H9 (cell line): ENCODE data around the gene DDC. TPM values are rescaled to one million over a fixed set of nuclear protein-coding genes. Genes with fewer than 3 reads are reported as not detected.

Source experiments
- DNase-seq: peaks from one replicate; pipeline ENCODE4 v3.0.0-alpha.2; 2017
- H2AFZ ChIP-seq: one replicate; pipeline ENCODE4 v1.6.1; 2013; ENCODE audit warnings: mild to moderate bottlenecking, low read length, control low read depth, moderate library complexity
- H2AK5ac ChIP-seq: 2 replicates; pipeline ENCODE4 v1.6.1; 2013; ENCODE audit warnings: low read length, control low read depth, mixed read lengths; ENCODE audit not compliant: insufficient read length
- H2BK120ac ChIP-seq: one replicate; pipeline ENCODE4 v1.6.1; 2013; ENCODE audit warnings: low read depth, mild to moderate bottlenecking, low read length, control low read depth, inconsistent platforms; ENCODE audit not compliant: poor library complexity, severe bottlenecking
- H2BK12ac ChIP-seq: 2 replicates; pipeline ENCODE4 v1.6.1; 2013; ENCODE audit warnings: low read length, control low read depth, mixed read lengths, low read depth; ENCODE audit not compliant: insufficient read length
- H2BK15ac ChIP-seq: 2 replicates; pipeline ENCODE4 v1.6.1; 2013; ENCODE audit warnings: low read depth, low read length, control low read depth
- H2BK20ac ChIP-seq: one replicate; pipeline ENCODE4 v1.6.1; 2013; ENCODE audit warnings: low read depth, mild to moderate bottlenecking, low read length, control low read depth, inconsistent platforms; ENCODE audit not compliant: poor library complexity, severe bottlenecking
- H2BK5ac ChIP-seq: 2 replicates; pipeline ENCODE4 v1.6.1; 2013; ENCODE audit warnings: low read length, control low read depth, mixed read lengths; ENCODE audit not compliant: insufficient read length
- H3K14ac ChIP-seq: 2 replicates; pipeline ENCODE4 v1.6.1; 2013; ENCODE audit warnings: low read length, control low read depth; ENCODE audit not compliant: insufficient read depth
- H3K18ac ChIP-seq: 2 replicates; pipeline ENCODE4 v1.6.1; 2013; ENCODE audit warnings: low read depth, mild to moderate bottlenecking, mixed read lengths, low read length, control low read depth; ENCODE audit not compliant: insufficient read length
- H3K23ac ChIP-seq: 2 replicates; pipeline ENCODE4 v1.6.1; 2013; ENCODE audit warnings: low read length, control low read depth, mixed read lengths, low read depth; ENCODE audit not compliant: insufficient read length
- H3K23me2 ChIP-seq: 2 replicates; pipeline ENCODE4 v1.6.1; 2013; ENCODE audit warnings: low read depth, mild to moderate bottlenecking, mixed read lengths, low read length, control low read depth; ENCODE audit not compliant: insufficient read length, poor library complexity, severe bottlenecking
- H3K27ac ChIP-seq: 2 replicates; pipeline ENCODE4 v1.5.1; 2013; ENCODE audit warnings: low read length, control low read depth, mixed read lengths, low read depth; ENCODE audit not compliant: insufficient read length
- H3K27me3 ChIP-seq: 2 replicates; pipeline ENCODE4 v1.6.1; 2013; ENCODE audit warnings: low read length, control low read depth, inconsistent platforms; ENCODE audit not compliant: insufficient read depth
- H3K4ac ChIP-seq: 2 replicates; pipeline ENCODE4 v1.6.1; 2013; ENCODE audit warnings: low read depth, mild to moderate bottlenecking, control low read depth, inconsistent platforms, low read length, moderate library complexity
- H3K4me1 ChIP-seq: 2 replicates; pipeline ENCODE4 v1.6.1; 2013; ENCODE audit warnings: low read length, control low read depth, inconsistent platforms; ENCODE audit not compliant: insufficient read depth
- H3K4me2 ChIP-seq: 2 replicates; pipeline ENCODE4 v1.6.1; 2013; ENCODE audit warnings: low read length, control low read depth, mixed read lengths; ENCODE audit not compliant: insufficient read length, insufficient read depth
- H3K56ac ChIP-seq: 2 replicates; pipeline ENCODE4 v1.6.1; 2013; ENCODE audit warnings: low read depth, mild to moderate bottlenecking, mixed read lengths, low read length, control low read depth; ENCODE audit not compliant: insufficient read length
- H3K79me1 ChIP-seq: 2 replicates; pipeline ENCODE4 v1.6.1; 2013; ENCODE audit warnings: low read depth, mild to moderate bottlenecking, moderate library complexity, low read length, control low read depth, inconsistent platforms; ENCODE audit not compliant: insufficient read depth, poor library complexity, severe bottlenecking
- H3K79me2 ChIP-seq: 2 replicates; pipeline ENCODE4 v1.6.1; 2013; ENCODE audit warnings: low read length, control low read depth, inconsistent platforms; ENCODE audit not compliant: insufficient read depth
- H3K9ac ChIP-seq: 2 replicates; pipeline ENCODE4 v1.6.1; 2013; ENCODE audit warnings: low read length, control low read depth, mixed read lengths; ENCODE audit not compliant: insufficient read length; ENCODE audit errors: extremely low read depth
- H3K9me3 ChIP-seq: one replicate; pipeline ENCODE4 v1.6.1; 2013; ENCODE audit warnings: low read depth, low read length, inconsistent platforms; ENCODE audit not compliant: control insufficient read depth
- H3T11ph ChIP-seq: one replicate; pipeline ENCODE4 v1.6.1; 2013; ENCODE audit warnings: mild to moderate bottlenecking, low read length, control low read depth, inconsistent platforms
- H4K20me1 ChIP-seq: one replicate; pipeline ENCODE4 v1.6.1; 2013; ENCODE audit not compliant: control insufficient read depth, insufficient read length, insufficient read depth
- H4K5ac ChIP-seq: 2 replicates; pipeline ENCODE4 v1.6.1; 2013; ENCODE audit warnings: low read depth, mild to moderate bottlenecking, mixed read lengths, low read length, control low read depth; ENCODE audit not compliant: insufficient read length
- H4K8ac ChIP-seq: replicated peaks from 2 replicates; pipeline ENCODE4 v1.6.1; 2013; ENCODE audit warnings: low read length, control low read depth, mixed read lengths, low read depth; ENCODE audit not compliant: insufficient read length
- H4K91ac ChIP-seq: 2 replicates; pipeline ENCODE4 v1.6.1; 2013; ENCODE audit warnings: low read depth, mild to moderate bottlenecking, moderate library complexity, mixed read lengths, low read length, control low read depth; ENCODE audit not compliant: insufficient read length
- H3K27ac Mint-ChIP-seq, 3 experiments: 2 replicates in 2 of 3; 3 replicates in 1 of 3; pipeline ENCODE4 v1.8.0; 2020 to 2021; ENCODE audit warnings: mixed read lengths in 3 of 3, mild to moderate bottlenecking in 1 of 3, moderate library complexity in 1 of 3
- H3K27me3 Mint-ChIP-seq: 2 replicates; pipeline ENCODE4 v1.8.0; 2021; ENCODE audit warnings: low read depth, mild to moderate bottlenecking, moderate library complexity, mixed read lengths
- H3K36me3 Mint-ChIP-seq, 3 experiments: 2 replicates in 2 of 3; 3 replicates in 1 of 3; pipeline ENCODE4 v1.8.0; 2020 to 2021; ENCODE audit warnings: low read depth in 3 of 3, mixed read lengths in 3 of 3; ENCODE audit not compliant: insufficient read depth in 1 of 3
- H3K4me1 Mint-ChIP-seq, 2 experiments: 2 replicates each; pipeline ENCODE4 v1.8.0; 2020; ENCODE audit warnings: mixed read lengths in 2 of 2
- H3K4me3 Mint-ChIP-seq, 2 experiments: 2 replicates in 1 of 2; 3 replicates in 1 of 2; pipeline ENCODE4 v1.8.0; 2020 to 2021; ENCODE audit warnings: mild to moderate bottlenecking in 2 of 2, mixed read lengths in 2 of 2, moderate library complexity in 1 of 2
- H3K9me3 Mint-ChIP-seq, 2 experiments: 2 replicates in 1 of 2; 3 replicates in 1 of 2; pipeline ENCODE4 v1.8.0; 2020; ENCODE audit warnings: mild to moderate bottlenecking in 2 of 2, mixed read lengths in 2 of 2, moderate library complexity in 1 of 2
- WGBS: extraction: QIAGEN DNeasy Blood & Tissue Kit; methylation state at CpG from one replicate; pipeline ENCODE4 v1.1.7; 2013; ENCODE audit warnings: missing lambda C conversion rate, low lambda C conversion rate, mixed read lengths; ENCODE audit not compliant: insufficient read length; ENCODE audit errors: extremely low coverage; 5-methylcytosine and 5-hydroxymethylcytosine counted together
- total RNA-seq: library from RNA; stranded (reverse); gene quantifications from 2 replicates; pipeline ENCODE4 v1.2.1, GENCODE V29; 2021
- TF ChIP-seq, protein P1 (sequence below): fragments of 200-600 bp; sonication (generic); conservative IDR thresholded peaks from 3 replicates; pipeline ENCODE4 v1.8.0; 2021; ENCODE audit warnings: antibody characterized with exemption, mild to moderate bottlenecking

Gene DDC
- total RNA-seq, 1 experiment from 2014 or later = not detected

- Histone ChIP-seq H2AK5ac (no peak overlapping the region), H4K5ac (no peak overlapping the region), H3K4me1 (peaks cover 2% of the 10 kb centered on the region; the same call in 1 of the 2 replicates), H3K18ac (no peak overlapping the region), H3K9me3 (no peaks in the 10 kb centered on the region), H3K27ac (no peak overlapping the region), H4K20me1 (no peaks in the 10 kb centered on the region), H3K23ac (no peak overlapping the region), H2AFZ (no peak overlapping the region), H3K9ac (no peak overlapping the region), H2BK15ac (no peak overlapping the region), H4K91ac (no peak overlapping the region), H3K23me2 (no peaks in the 10 kb centered on the region), H3K56ac (no peak overlapping the region), H3K79me2 (no peaks in the 10 kb centered on the region), H3K4me2 (no peak overlapping the region), H3K4ac (no peak overlapping the region), H3K14ac (no peak overlapping the region), H2BK20ac (no peak overlapping the region), H3K27me3 (no peaks in the 10 kb centered on the region), H2BK5ac (no peak overlapping the region), H2BK120ac (no peak overlapping the region), H2BK12ac (no peak overlapping the region), H3T11ph (no peak overlapping the region), H4K8ac (no peak overlapping the region), H3K79me1 (no peaks in the 10 kb centered on the region)
- H3K9me3 Mint-ChIP-seq = no peaks in the 10 kb centered on the region
- no CpG with 5 or more reads among the region's 14 CpGs for WGBS
- TF ChIP-seq, protein P1, sequence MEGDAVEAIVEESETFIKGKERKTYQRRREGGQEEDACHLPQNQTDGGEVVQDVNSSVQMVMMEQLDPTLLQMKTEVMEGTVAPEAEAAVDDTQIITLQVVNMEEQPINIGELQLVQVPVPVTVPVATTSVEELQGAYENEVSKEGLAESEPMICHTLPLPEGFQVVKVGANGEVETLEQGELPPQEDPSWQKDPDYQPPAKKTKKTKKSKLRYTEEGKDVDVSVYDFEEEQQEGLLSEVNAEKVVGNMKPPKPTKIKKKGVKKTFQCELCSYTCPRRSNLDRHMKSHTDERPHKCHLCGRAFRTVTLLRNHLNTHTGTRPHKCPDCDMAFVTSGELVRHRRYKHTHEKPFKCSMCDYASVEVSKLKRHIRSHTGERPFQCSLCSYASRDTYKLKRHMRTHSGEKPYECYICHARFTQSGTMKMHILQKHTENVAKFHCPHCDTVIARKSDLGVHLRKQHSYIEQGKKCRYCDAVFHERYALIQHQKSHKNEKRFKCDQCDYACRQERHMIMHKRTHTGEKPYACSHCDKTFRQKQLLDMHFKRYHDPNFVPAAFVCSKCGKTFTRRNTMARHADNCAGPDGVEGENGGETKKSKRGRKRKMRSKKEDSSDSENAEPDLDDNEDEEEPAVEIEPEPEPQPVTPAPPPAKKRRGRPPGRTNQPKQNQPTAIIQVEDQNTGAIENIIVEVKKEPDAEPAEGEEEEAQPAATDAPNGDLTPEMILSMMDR = no peak
- peaks cover 35 to 38% of the 10 kb centered on the region in 2 experiments for H3K4me1 Mint-ChIP-seq
- H3K36me3 Mint-ChIP-seq = no peaks in the 10 kb centered on the region
- H3K27me3 Mint-ChIP-seq = peaks cover 1% of the 10 kb centered on the region; the same call in 1 of the 2 replicates
- DNase-seq = no peak
- no peak overlapping the region for H3K4me3 Mint-ChIP-seq
- no peak overlapping the region for H3K27ac Mint-ChIP-seq
These were observed 146.5 kb downstream of the DDC start for GRCh38 chr7:50418526-50419290.
